ENCODE data around the gene SIVA1.
A peak's percentile ranks its signal among the peaks of the same experiment; 100 is the strongest.

The SIVA1 gene

GRCh38 chr14:104714681-104715080 is 38.3 kb upstream of the SIVA1 start:
- Mint-ChIP-seq H3K4me1 (ENCODE audit: low read depth) (no peaks in the 10 kb centered on the region), H3K9me3 (no peaks in the 10 kb centered on the region), H3K27me3 (ENCODE audit: low read depth) (no peaks in the 10 kb centered on the region)

GRCh38 chr14:104715416-104715815 is 37.5 kb upstream of the SIVA1 start:
- Mint-ChIP-seq H3K27ac (no peak overlapping the region), H3K27me3 (ENCODE audit: low read depth) (no peaks in the 10 kb centered on the region), H3K9me3 (no peaks in the 10 kb centered on the region), H3K4me3 (no peak overlapping the region), H3K4me1 (ENCODE audit: low read depth) (no peaks in the 10 kb centered on the region), H3K36me3 (ENCODE audit: low read depth) (peaks cover 21% of the 10 kb centered on the region)
- no peak for DNase-seq (ENCODE audit: low spot score)

More at GRCh38 chr14:104714681-104715080, 38.3 kb upstream of the SIVA1 start:
- Mint-ChIP-seq H3K27ac (no peak overlapping the region), H3K36me3 (ENCODE audit: low read depth) (peaks cover 20% of the 10 kb centered on the region), H3K4me3 (no peak overlapping the region)
- DNase-seq (ENCODE audit: low spot score): no peak

GRCh38 chr14:104715871-104716270 is 37.1 kb upstream of the SIVA1 start:
- no peak overlapping the region for H3K27ac Mint-ChIP-seq
- H3K4me1 Mint-ChIP-seq (ENCODE audit: low read depth): no peaks in the 10 kb centered on the region
- peaks cover 20% of the 10 kb centered on the region for H3K36me3 Mint-ChIP-seq (ENCODE audit: low read depth)
- H3K4me3 Mint-ChIP-seq: no peak overlapping the region
- DNase-seq (ENCODE audit: low spot score): no peak
- no peaks in the 10 kb centered on the region for H3K9me3 Mint-ChIP-seq
- no peaks in the 10 kb centered on the region for H3K27me3 Mint-ChIP-seq (ENCODE audit: low read depth)

- DNase-seq (ENCODE audit: low spot score): no peak
- Mint-ChIP-seq H3K27me3 (ENCODE audit: low read depth) (no peaks in the 10 kb centered on the region), H3K27ac (no peak overlapping the region), H3K9me3 (no peaks in the 10 kb centered on the region), H3K4me3 (no peak overlapping the region), H3K36me3 (ENCODE audit: low read depth) (peaks cover 22% of the 10 kb centered on the region), H3K4me1 (ENCODE audit: low read depth) (no peaks in the 10 kb centered on the region)
These were observed 35.8 kb upstream of the SIVA1 start for GRCh38 chr14:104717137-104717536.

GRCh38 chr14:104717646-104718045 is 35.3 kb upstream of the SIVA1 start:
- DNase-seq (ENCODE audit: low spot score): no peak
- H3K27me3 Mint-ChIP-seq (ENCODE audit: low read depth): no peaks in the 10 kb centered on the region
- H3K36me3 Mint-ChIP-seq (ENCODE audit: low read depth): peaks cover 22% of the 10 kb centered on the region
- H3K27ac Mint-ChIP-seq: no peak overlapping the region
- no peaks in the 10 kb centered on the region for H3K4me1 Mint-ChIP-seq (ENCODE audit: low read depth)
- H3K9me3 Mint-ChIP-seq: no peaks in the 10 kb centered on the region
- H3K4me3 Mint-ChIP-seq: no peak overlapping the region

- no peaks in the 10 kb centered on the region for H3K4me1 Mint-ChIP-seq (ENCODE audit: low read depth)
- no peaks in the 10 kb centered on the region for H3K9me3 Mint-ChIP-seq
- DNase-seq (ENCODE audit: low spot score): no peak
- H3K4me3 Mint-ChIP-seq: no peak overlapping the region
- no peaks in the 10 kb centered on the region for H3K27me3 Mint-ChIP-seq (ENCODE audit: low read depth)
- peaks cover 22% of the 10 kb centered on the region for H3K36me3 Mint-ChIP-seq (ENCODE audit: low read depth)
- peak overlapping the region; percentile 49 for H3K27ac Mint-ChIP-seq
These were observed 34.8 kb upstream of the SIVA1 start for GRCh38 chr14:104718147-104718546.

DNA sequence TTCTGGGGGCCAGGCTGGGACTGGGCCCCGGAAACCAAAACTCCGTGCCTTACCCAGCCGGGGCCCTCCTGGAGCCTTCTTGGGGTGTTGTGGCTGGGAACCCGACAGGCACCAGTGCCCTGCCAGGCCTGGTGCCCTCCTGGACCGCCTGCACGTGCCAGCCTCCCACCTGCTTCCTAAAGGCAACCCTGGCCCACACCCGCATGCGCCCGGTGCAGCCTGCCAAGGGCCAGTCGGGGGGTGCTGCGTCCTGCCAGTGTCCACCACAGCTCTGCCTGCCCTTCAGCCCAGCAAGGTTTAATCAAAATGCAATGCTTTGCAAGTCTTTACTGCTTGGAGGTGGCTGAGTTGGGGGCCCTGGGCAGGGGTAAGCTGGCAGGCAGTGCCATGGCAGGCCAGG is 34.1 kb upstream of the SIVA1 start:
- Mint-ChIP-seq H3K27me3 (ENCODE audit: low read depth) (no peaks in the 10 kb centered on the region), H3K4me3 (no peak overlapping the region), H3K27ac (no peak overlapping the region), H3K4me1 (ENCODE audit: low read depth) (no peaks in the 10 kb centered on the region), H3K36me3 (ENCODE audit: low read depth) (peaks cover 22% of the 10 kb centered on the region), H3K9me3 (no peaks in the 10 kb centered on the region)
- no peak for DNase-seq (ENCODE audit: low spot score)

- H3K36me3 Mint-ChIP-seq (ENCODE audit: low read depth): peaks cover 22% of the 10 kb centered on the region
- no peak overlapping the region for H3K27ac Mint-ChIP-seq
- no peaks in the 10 kb centered on the region for H3K9me3 Mint-ChIP-seq
- H3K4me1 Mint-ChIP-seq (ENCODE audit: low read depth): no peaks in the 10 kb centered on the region
- DNase-seq (ENCODE audit: low spot score): no peak
- H3K27me3 Mint-ChIP-seq (ENCODE audit: low read depth): no peaks in the 10 kb centered on the region
- no peak overlapping the region for H3K4me3 Mint-ChIP-seq
These were observed 33.6 kb upstream of the SIVA1 start for GRCh38 chr14:104719343-104719742.

DNA sequence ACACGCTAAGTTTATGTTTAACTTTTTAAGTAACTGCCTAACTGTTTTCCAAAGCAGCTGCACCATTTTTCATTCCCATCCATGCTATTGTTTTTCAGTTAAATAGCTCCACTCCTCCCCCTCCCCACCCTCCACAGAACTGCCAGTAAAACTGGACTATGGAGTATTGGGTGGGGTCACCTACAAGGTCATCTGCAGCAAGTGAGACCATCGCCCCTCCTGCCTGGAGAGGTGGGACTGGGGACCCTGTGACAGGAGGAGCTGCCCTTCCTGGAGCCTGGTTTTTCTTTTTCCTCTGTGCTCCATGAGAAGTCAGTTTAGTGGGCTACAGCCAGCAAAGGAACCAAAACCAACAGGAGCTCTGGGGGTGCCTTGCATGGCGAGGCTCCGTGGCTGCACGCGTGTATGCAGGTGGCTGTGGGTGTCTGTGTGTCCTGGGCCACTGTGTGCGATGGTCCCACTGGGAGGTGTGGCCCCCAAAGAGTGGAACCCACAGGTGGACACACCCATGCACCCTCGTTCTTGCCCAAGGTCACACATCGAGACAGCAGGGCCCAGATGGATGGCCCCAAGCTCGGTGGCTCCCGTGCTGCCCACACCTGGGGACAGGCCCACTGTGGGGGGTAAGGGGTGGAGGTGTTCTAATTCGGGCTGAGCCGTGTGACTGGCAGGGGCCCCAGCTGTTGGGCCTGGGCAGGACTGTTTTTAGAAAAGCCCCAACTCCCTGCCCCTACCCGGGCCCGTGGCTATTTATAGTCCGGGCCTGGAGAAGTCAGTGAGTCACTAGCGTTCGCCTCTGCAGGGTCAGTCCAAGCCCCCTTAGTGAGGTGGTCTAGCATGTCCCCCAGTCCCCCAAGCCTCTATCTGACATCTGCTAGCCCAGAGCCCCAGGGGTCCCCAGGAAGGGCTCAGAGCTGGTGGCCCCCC is 31.2 kb upstream of the SIVA1 start:
- H3K36me3 Mint-ChIP-seq (ENCODE audit: low read depth): peaks cover 15% of the 10 kb centered on the region
- no peaks in the 10 kb centered on the region for H3K9me3 Mint-ChIP-seq
- H3K4me1 Mint-ChIP-seq (ENCODE audit: low read depth): no peaks in the 10 kb centered on the region
- H3K27me3 Mint-ChIP-seq (ENCODE audit: low read depth): no peaks in the 10 kb centered on the region
- no peak for DNase-seq (ENCODE audit: low spot score)
- H3K4me3 Mint-ChIP-seq: no peak overlapping the region
- H3K27ac Mint-ChIP-seq: no peak overlapping the region

DNA sequence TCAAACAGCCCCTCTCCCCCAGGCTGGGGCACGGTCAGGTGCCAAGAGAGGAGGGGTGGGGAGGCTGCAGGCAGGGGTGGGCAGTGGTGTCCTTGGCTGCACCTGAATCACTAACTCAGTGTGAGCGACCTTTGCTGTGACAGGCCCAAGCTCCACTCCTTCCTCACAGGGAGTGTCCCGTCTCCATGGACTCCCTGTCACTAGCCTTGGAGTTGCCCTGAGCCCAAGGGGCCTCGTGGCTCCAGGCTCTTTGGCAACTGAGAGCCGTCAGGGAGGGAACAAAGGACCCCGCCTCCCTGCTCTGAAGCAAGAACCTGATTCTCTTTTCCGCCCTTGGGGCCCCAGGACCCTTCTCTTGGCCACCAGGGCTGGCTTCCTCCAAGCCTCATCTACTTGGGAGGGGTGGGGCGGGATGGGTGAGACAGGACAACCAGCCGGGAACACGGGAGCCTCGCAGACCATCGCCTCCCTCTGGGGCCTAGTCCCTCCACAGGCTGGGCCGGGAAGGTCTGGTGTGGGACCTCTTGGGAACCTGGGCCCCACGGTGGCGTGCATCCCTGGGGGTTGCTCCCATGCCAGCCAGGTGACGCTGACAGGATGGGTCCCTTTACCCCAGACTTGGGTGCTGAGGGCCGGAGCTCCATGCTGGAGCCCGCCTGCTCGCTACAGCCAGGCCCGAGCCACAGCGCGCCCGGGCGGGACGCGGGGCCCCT is 29.9 kb upstream of the SIVA1 start:
- no peak overlapping the region for H3K4me3 Mint-ChIP-seq

GRCh38 chr14:104723651-104724406 is 29.1 kb upstream of the SIVA1 start, which contains the start of gene ADSS1:
Gene ADSS1 (plus strand): TSS chr14:104724229. CDS start chr14:104724271, 42 bp downstream.
- Mint-ChIP-seq H3K27ac (no peak within 1 kb of the TSS), H3K4me1 (ENCODE audit: low read depth) (no peaks in the 10 kb centered on the region), H3K27me3 (ENCODE audit: low read depth) (no peaks in the 10 kb centered on the region), H3K4me3 (peak within 1 kb of the TSS; percentile 58), H3K9me3 (no peaks in the 10 kb centered on the region), H3K36me3 (ENCODE audit: low read depth) (peaks cover 9% of the 10 kb centered on the region)
- peak; percentile 56 for DNase-seq (ENCODE audit: low spot score)

More for the DNA sequence above, 29.9 kb upstream of the SIVA1 start:
- no peaks in the 10 kb centered on the region for H3K9me3 Mint-ChIP-seq
- no peaks in the 10 kb centered on the region for H3K4me1 Mint-ChIP-seq (ENCODE audit: low read depth)
- peaks cover 9% of the 10 kb centered on the region for H3K36me3 Mint-ChIP-seq (ENCODE audit: low read depth)
- no peak overlapping the region for H3K27ac Mint-ChIP-seq
- DNase-seq (ENCODE audit: low spot score): no peak
- no peaks in the 10 kb centered on the region for H3K27me3 Mint-ChIP-seq (ENCODE audit: low read depth)

GRCh38 chr14:104724407-104724980 is 28.5 kb upstream of the SIVA1 start:
- H3K36me3 Mint-ChIP-seq (ENCODE audit: low read depth): peaks cover 9% of the 10 kb centered on the region
- H3K4me1 Mint-ChIP-seq (ENCODE audit: low read depth): no peaks in the 10 kb centered on the region
- H3K9me3 Mint-ChIP-seq: no peaks in the 10 kb centered on the region
- no peak overlapping the region for H3K27ac Mint-ChIP-seq
- no peaks in the 10 kb centered on the region for H3K27me3 Mint-ChIP-seq (ENCODE audit: low read depth)
- peak overlapping the region; percentile 52 for H3K4me3 Mint-ChIP-seq
- DNase-seq (ENCODE audit: low spot score): peak; percentile 9

- Mint-ChIP-seq H3K4me3 (peak overlapping the region; percentile 52), H3K27ac (no peak overlapping the region)
- DNase-seq (ENCODE audit: low spot score): no peak
These were observed 27.8 kb upstream of the SIVA1 start for GRCh38 chr14:104724981-104725771.

More at GRCh38 chr14:104724981-104725771, 27.8 kb upstream of the SIVA1 start:
- H3K4me1 Mint-ChIP-seq (ENCODE audit: low read depth): no peaks in the 10 kb centered on the region
- H3K9me3 Mint-ChIP-seq: no peaks in the 10 kb centered on the region
- no peaks in the 10 kb centered on the region for H3K27me3 Mint-ChIP-seq (ENCODE audit: low read depth)
- peaks cover 2% of the 10 kb centered on the region for H3K36me3 Mint-ChIP-seq (ENCODE audit: low read depth)
